MM.1S (cell line): ENCODE measurements around the gene IRF1.

Source experiments
- DNase-seq: peaks from one replicate; pipeline ENCODE4 v3.0.0-alpha.2; 2015
- H2AFZ ChIP-seq: fragments of 300-600 bp; sonication (generic); 2 replicates; pipeline ENCODE4 v1.6.0; 2016; ENCODE audit warnings: antibody characterized with exemption, low read length
- H3F3A ChIP-seq: fragments of 300-600 bp; sonication (generic); 2 replicates; pipeline ENCODE4 v1.6.1; 2016; ENCODE audit warnings: mild to moderate bottlenecking, antibody characterized with exemption, low read length, moderate library complexity, mixed read lengths; ENCODE audit not compliant: insufficient read depth
- H3K27ac ChIP-seq: fragments of 300-600 bp; sonication (generic); 2 replicates; pipeline ENCODE4 v1.5.1; 2016; ENCODE audit warnings: mild to moderate bottlenecking, low read length
- H3K27me3 ChIP-seq: fragments of 300-600 bp; sonication (generic); replicated peaks from 2 replicates; pipeline ENCODE4 v1.6.0; 2016; ENCODE audit warnings: low read length; ENCODE audit not compliant: insufficient read depth
- H3K36me3 ChIP-seq: fragments of 300-600 bp; sonication (generic); replicated peaks from 2 replicates; pipeline ENCODE4 v1.6.1; 2016; ENCODE audit warnings: mild to moderate bottlenecking, low read length, mixed read lengths; ENCODE audit not compliant: insufficient read depth
- H3K4me1 ChIP-seq: fragments of 300-600 bp; sonication (generic); 2 replicates; pipeline ENCODE4 v1.6.1; 2016; ENCODE audit warnings: low read length, mixed read lengths
- H3K4me2 ChIP-seq: fragments of 300-600 bp; sonication (generic); 2 replicates; pipeline ENCODE4 v1.6.0; 2016; ENCODE audit warnings: low read depth, low read length
- H3K4me3 ChIP-seq: fragments of 300-600 bp; sonication (generic); 2 replicates; pipeline ENCODE4 v1.5.1; 2016; ENCODE audit warnings: low read length, mixed read lengths
- H3K79me2 ChIP-seq: fragments of 300-600 bp; sonication (generic); 2 replicates; pipeline ENCODE4 v1.6.1; 2016; ENCODE audit warnings: mixed run types, low read length, mixed read lengths
- H3K9ac ChIP-seq: fragments of 300-600 bp; sonication (generic); 2 replicates; pipeline ENCODE4 v1.6.1; 2016; ENCODE audit warnings: low read length, mixed read lengths
- H3K9me2 ChIP-seq: fragments of 300-600 bp; sonication (generic); replicated peaks from 2 replicates; pipeline ENCODE4 v1.6.1; 2016; ENCODE audit warnings: mild to moderate bottlenecking, low read length, mixed read lengths; ENCODE audit not compliant: insufficient read depth
- H3K9me3 ChIP-seq: fragments of 300-600 bp; sonication (generic); replicated peaks from 2 replicates; pipeline ENCODE4 v1.6.1; 2016; ENCODE audit warnings: mild to moderate bottlenecking, low read length, mixed read lengths; ENCODE audit not compliant: insufficient read depth
- H4K20me1 ChIP-seq: fragments of 300-600 bp; sonication (generic); 2 replicates; pipeline ENCODE4 v1.6.1; 2016; ENCODE audit warnings: mild to moderate bottlenecking, low read length, moderate library complexity, mixed read lengths; ENCODE audit not compliant: insufficient read depth
- CTCF ChIP-seq: fragments of 300-600 bp; sonication (generic); IDR thresholded peaks from 2 replicates; pipeline ENCODE4 v1.5.1; 2016; ENCODE audit warnings: antibody characterized with exemption, low read length, mixed read lengths
- EZH2 ChIP-seq: fragments of 300-600 bp; sonication (generic); optimal IDR thresholded peaks from 2 replicates; pipeline ENCODE3; 2017; ENCODE audit warnings: low read depth, mild to moderate bottlenecking, antibody characterized with exemption, low read length, mixed read lengths
- EZH2phosphoT487 ChIP-seq: fragments of 300-600 bp; sonication (generic); IDR thresholded peaks from 2 replicates; pipeline ENCODE4 v1.6.1; 2018; ENCODE audit warnings: antibody characterized with exemption, low read length

The IRF1 gene

GRCh38 chr5:132490484-132491367 lies at the start of gene IRF1:
TSS of gene IRF1 (minus strand) at chr5:132490773. CDS start at chr5:132489478, 1,295 bp downstream.
- peak; percentile 96 for DNase-seq
- Histone ChIP-seq H4K20me1 (peaks cover 39% of the 10 kb centered on the region), H3K27ac (peak within 1 kb of the TSS; percentile 87), H3K79me2 (peaks cover 75% of the 10 kb centered on the region), H3K9ac (peak within 1 kb of the TSS; percentile 97), H2AFZ (peak within 1 kb of the TSS; percentile 67), H3F3A (peaks cover 47% of the 10 kb centered on the region), H3K36me3 (peaks cover 31% of the 10 kb centered on the region), H3K4me1 (peaks cover 53% of the 10 kb centered on the region), H3K27me3 (no peaks in the 10 kb centered on the region), H3K9me2 (no peaks in the 10 kb centered on the region), H3K4me3 (peak within 1 kb of the TSS; percentile 90), H3K4me2 (peak within 1 kb of the TSS; percentile 98), H3K9me3 (no peaks in the 10 kb centered on the region)
- TF ChIP-seq EZH2phosphoT487: no peak
- TF ChIP-seq CTCF: no peak
- TF ChIP-seq EZH2: no peak

- no peaks in the 10 kb centered on the region for H4K20me1 ChIP-seq
Observed at GRCh38 chr5:132540149-132540548, 49.6 kb upstream of the IRF1 start.

GRCh38 chr5:132539716-132540115 lies 49.1 kb upstream of the IRF1 start:
- Histone ChIP-seq H2AFZ (no peak overlapping the region), H4K20me1 (no peaks in the 10 kb centered on the region), H3K4me3 (no peak overlapping the region), H3F3A (no peaks in the 10 kb centered on the region), H3K9me2 (no peaks in the 10 kb centered on the region), H3K4me2 (no peak overlapping the region), H3K79me2 (no peaks in the 10 kb centered on the region), H3K9me3 (no peaks in the 10 kb centered on the region), H3K27me3 (no peaks in the 10 kb centered on the region), H3K36me3 (no peaks in the 10 kb centered on the region), H3K4me1 (no peaks in the 10 kb centered on the region), H3K27ac (no peak overlapping the region), H3K9ac (no peak overlapping the region)
- no peak for DNase-seq
- TF ChIP-seq CTCF: no peak
- no peak for TF ChIP-seq EZH2
- TF ChIP-seq EZH2phosphoT487: no peak

More at GRCh38 chr5:132540149-132540548, 49.6 kb upstream of the IRF1 start:
- Histone ChIP-seq H3K36me3 (no peaks in the 10 kb centered on the region), H3K27ac (no peak overlapping the region), H3K27me3 (no peaks in the 10 kb centered on the region), H3F3A (no peaks in the 10 kb centered on the region), H2AFZ (no peak overlapping the region), H3K9me2 (no peaks in the 10 kb centered on the region), H3K4me3 (no peak overlapping the region), H3K4me1 (no peaks in the 10 kb centered on the region), H3K9me3 (no peaks in the 10 kb centered on the region), H3K79me2 (no peaks in the 10 kb centered on the region), H3K4me2 (no peak overlapping the region), H3K9ac (no peak overlapping the region)
- TF ChIP-seq EZH2 (no peak), CTCF (no peak), EZH2phosphoT487 (no peak)
- DNase-seq: no peak
